WTC11 (cell line): Measurements from ENCODE around the gene JUP.
A peak's percentile ranks its signal among the peaks of the same experiment; 100 is the strongest.

Source experiments
- ATF2 ChIP-seq: sonication (generic); formaldehyde crosslinking; IDR thresholded peaks from 2 replicates; pipeline ENCODE4 v1.8.1; 2022; ENCODE audit warnings: low read depth, missing genetic modification reagents, borderline replicate concordance
- ATF3 ChIP-seq: sonication (generic); formaldehyde crosslinking; conservative IDR thresholded peaks from 2 replicates; pipeline ENCODE4 v1.8.1; 2022; ENCODE audit warnings: mild to moderate bottlenecking, missing genetic modification reagents
- CREM ChIP-seq: sonication (generic); formaldehyde crosslinking; IDR thresholded peaks from 2 replicates; pipeline ENCODE4 v1.8.1; 2022; ENCODE audit warnings: mild to moderate bottlenecking, missing genetic modification reagents, moderate library complexity
- CTCF ChIP-seq: fragments of 200-600 bp; IDR thresholded peaks from 2 replicates; pipeline ENCODE4 v1.8.0; 2022; ENCODE audit warnings: antibody characterized with exemption
- NR1H2 ChIP-seq: sonication (generic); formaldehyde crosslinking; IDR thresholded peaks from 2 replicates; pipeline ENCODE4 v1.9.0; 2021; ENCODE audit warnings: mild to moderate bottlenecking, moderate library complexity, missing genetic modification reagents
- TEAD4 ChIP-seq: sonication (generic); formaldehyde crosslinking; IDR thresholded peaks from 2 replicates; pipeline ENCODE4 v1.8.0; 2022; ENCODE audit warnings: mild to moderate bottlenecking, missing genetic modification reagents
- ZNF232 ChIP-seq: sonication (generic); formaldehyde crosslinking; IDR thresholded peaks from 2 replicates; pipeline ENCODE4 v1.8.0; 2022; ENCODE audit warnings: mild to moderate bottlenecking, missing genetic modification reagents
- ZNF263 ChIP-seq: sonication (generic); formaldehyde crosslinking; IDR thresholded peaks from 2 replicates; pipeline ENCODE4 v1.8.1; 2022; ENCODE audit warnings: low read depth, mild to moderate bottlenecking, moderate library complexity, missing genetic modification reagents

DNA sequence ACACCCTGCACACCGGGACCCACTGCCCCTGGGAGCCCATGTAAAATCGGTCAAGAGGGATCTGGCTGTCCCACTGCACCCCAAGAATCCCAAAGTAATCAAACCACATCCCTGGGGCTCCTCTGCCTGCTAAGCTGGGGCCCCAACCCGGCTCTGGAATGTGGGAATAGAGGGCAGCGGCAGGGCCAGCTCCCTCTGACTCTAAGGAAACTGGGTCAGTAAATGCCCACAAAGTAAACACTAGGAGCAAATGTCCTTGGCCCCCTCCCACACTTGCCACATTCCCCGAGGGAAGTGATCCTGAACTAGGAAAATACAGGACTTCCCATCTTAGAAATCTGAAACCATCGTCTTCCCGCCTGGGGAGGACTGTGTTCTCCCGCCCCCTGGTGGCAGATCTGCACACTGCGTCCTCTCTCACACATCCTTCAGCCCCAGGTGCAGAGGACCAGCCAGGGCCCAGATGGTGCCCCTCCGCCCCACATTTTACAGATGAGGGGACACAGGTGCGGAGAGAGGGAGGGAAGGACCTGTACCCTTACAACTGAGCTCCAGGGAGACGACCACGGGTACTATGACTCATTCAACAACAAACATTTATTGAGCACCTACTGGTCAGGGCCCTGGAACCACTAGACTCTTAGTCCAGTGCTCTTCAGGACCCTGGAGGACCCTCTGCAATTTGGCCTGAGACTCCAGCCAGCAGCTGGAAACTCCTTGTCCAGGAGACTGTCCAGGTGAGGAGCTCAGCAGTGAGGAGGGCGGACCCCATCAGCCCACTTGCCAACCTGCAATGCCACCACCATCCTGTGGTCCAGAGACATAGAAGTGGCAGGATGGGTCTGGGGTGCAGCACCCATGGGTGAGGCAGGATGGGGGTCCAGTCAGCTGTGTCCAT, 15.1 kb upstream of the JUP start:
- TF ChIP-seq CTCF (peak; percentile 97), ATF3 (CRISPR knock-in tag) (no peak), ATF2 (no peak), NR1H2 (CRISPR knock-in tag) (no peak), CREM (CRISPR knock-in tag) (no peak), TEAD4 (CRISPR knock-in tag) (no peak), ZNF263 (CRISPR knock-in tag) (no peak), ZNF232 (CRISPR knock-in tag) (no peak)
